WERI-Rb-1 (cell line): ENCODE measurements around the gene SPACA7.

Experiments used
- DNase-seq: peaks from one replicate; pipeline ENCODE4 v3.0.0-alpha.2; 2020
- H3K27ac ChIP-seq: fragments of 250-450 bp; sonication (Bioruptor Pico); 2 replicates; pipeline ENCODE4 v1.5.1; 2020; ENCODE audit warnings: mild to moderate bottlenecking, moderate library complexity
- H3K27me3 ChIP-seq: fragments of 250-450 bp; sonication (Bioruptor Pico); 2 replicates; pipeline ENCODE4 v1.5.1; 2021; ENCODE audit warnings: mild to moderate bottlenecking, low read depth, moderate library complexity; ENCODE audit not compliant: insufficient read depth, severe bottlenecking
- H3K36me3 ChIP-seq: fragments of 250-450 bp; sonication (Bioruptor Pico); 2 replicates; pipeline ENCODE4 v1.5.1; 2020; ENCODE audit warnings: mild to moderate bottlenecking, moderate library complexity
- H3K4me3 ChIP-seq: 2 replicates; pipeline ENCODE4 v1.5.1; 2011; ENCODE audit warnings: low read depth, mild to moderate bottlenecking, control low read depth, low read length
- H3K9me3 ChIP-seq: fragments of 250-450 bp; sonication (Bioruptor Pico); 2 replicates; pipeline ENCODE4 v1.5.1; 2021; ENCODE audit warnings: mild to moderate bottlenecking, moderate library complexity; ENCODE audit not compliant: severe bottlenecking
- TF ChIP-seq, protein P1 (sequence below): IDR thresholded peaks from 2 replicates; pipeline ENCODE4 v1.5.1; 2011; ENCODE audit warnings: low read depth, mild to moderate bottlenecking, control low read depth, inconsistent platforms, low read length

SPACA7 gene

DNA sequence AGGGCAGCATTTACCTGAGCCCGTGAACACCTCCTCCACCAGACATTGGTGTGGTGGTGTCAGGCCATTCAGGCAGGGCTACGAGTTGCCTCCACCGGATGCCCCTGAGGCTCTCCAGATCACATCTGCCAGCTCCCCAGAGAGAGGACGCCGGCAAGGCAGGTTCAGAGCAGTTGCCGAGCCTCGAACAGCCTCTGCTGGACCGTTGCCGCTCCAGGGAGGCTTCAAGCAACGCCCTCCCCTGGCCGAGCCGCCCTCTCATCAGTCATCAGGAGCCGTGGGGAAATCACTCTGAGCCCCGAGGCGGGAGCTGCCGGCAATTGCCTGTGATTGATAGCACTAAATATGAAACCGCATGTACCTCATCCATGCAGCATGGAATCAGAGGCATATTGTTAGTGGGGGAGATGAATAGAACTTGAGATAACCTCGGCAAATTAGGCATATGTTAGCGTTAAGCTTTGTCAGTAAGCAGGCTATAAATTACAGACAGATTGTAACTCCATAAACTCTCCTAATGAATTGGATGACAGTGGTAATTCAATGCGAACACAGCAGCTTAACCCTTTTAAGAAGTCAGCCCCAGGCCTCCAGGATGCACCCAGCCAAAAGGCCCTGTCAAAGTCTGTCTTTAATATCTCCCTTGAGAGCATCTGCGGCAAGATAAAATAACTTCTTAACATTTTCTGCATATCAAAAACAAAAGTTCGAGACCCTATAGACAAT is 29.8 kb upstream of the SPACA7 start:
- H3K36me3 ChIP-seq = no peaks in the 10 kb centered on the region
- DNase-seq = peak; percentile 87
- no peak overlapping the region for H3K27ac ChIP-seq
- peaks cover 26% of the 10 kb centered on the region for H3K9me3 ChIP-seq
- peaks cover 96% of the 10 kb centered on the region for H3K27me3 ChIP-seq
- TF ChIP-seq, protein P1, sequence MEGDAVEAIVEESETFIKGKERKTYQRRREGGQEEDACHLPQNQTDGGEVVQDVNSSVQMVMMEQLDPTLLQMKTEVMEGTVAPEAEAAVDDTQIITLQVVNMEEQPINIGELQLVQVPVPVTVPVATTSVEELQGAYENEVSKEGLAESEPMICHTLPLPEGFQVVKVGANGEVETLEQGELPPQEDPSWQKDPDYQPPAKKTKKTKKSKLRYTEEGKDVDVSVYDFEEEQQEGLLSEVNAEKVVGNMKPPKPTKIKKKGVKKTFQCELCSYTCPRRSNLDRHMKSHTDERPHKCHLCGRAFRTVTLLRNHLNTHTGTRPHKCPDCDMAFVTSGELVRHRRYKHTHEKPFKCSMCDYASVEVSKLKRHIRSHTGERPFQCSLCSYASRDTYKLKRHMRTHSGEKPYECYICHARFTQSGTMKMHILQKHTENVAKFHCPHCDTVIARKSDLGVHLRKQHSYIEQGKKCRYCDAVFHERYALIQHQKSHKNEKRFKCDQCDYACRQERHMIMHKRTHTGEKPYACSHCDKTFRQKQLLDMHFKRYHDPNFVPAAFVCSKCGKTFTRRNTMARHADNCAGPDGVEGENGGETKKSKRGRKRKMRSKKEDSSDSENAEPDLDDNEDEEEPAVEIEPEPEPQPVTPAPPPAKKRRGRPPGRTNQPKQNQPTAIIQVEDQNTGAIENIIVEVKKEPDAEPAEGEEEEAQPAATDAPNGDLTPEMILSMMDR = peak; percentile 35; the same call in 1 of the 2 replicates
- no peak overlapping the region for H3K4me3 ChIP-seq

DNA sequence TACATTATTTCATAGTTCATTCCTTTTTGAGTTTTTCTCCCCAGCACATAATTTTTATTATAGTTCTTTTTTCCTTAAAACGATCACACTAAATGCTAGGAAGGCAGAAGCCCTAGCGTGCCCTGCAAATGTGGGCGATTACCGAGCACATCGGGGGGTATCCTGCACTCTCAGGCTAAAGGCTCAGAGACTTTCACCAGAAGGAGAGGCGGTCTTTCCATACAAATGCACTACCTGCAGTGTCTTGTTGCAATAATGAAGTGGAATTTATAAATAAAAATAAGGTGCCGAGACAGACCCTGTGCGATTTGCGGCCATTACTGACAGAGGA is 29.3 kb upstream of the SPACA7 start:
- Histone ChIP-seq H3K4me3 (no peak overlapping the region), H3K27ac (no peak overlapping the region), H3K27me3 (peaks cover 97% of the 10 kb centered on the region), H3K36me3 (no peaks in the 10 kb centered on the region), H3K9me3 (peaks cover 25% of the 10 kb centered on the region)
- TF ChIP-seq, protein P1 = no peak
- peak; percentile 81 for DNase-seq

DNA sequence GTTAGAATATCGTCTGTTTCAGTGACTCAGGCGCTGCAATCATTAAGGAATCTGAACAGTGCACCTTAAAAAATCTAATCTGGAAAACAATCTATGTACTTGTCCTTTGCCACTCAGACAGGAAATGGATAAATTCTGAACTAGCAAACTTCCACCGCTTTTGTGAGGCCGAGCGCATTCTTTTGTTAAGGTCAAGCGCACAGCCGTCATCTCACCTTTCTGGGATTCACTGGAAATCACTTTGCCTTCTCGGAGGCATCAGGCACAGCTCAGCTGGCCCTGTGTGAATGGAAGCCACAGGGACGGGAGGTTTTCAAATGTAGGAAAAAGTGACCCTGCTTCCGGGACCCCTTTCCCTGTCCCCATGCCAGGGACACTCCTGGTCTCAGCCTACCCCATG is 28.2 kb upstream of the SPACA7 start:
- Histone ChIP-seq H3K27ac (no peak overlapping the region), H3K36me3 (no peaks in the 10 kb centered on the region), H3K9me3 (peaks cover 19% of the 10 kb centered on the region), H3K4me3 (no peak overlapping the region), H3K27me3 (peaks cover 97% of the 10 kb centered on the region)
- no peak for DNase-seq
- TF ChIP-seq, protein P1 = no peak

DNA sequence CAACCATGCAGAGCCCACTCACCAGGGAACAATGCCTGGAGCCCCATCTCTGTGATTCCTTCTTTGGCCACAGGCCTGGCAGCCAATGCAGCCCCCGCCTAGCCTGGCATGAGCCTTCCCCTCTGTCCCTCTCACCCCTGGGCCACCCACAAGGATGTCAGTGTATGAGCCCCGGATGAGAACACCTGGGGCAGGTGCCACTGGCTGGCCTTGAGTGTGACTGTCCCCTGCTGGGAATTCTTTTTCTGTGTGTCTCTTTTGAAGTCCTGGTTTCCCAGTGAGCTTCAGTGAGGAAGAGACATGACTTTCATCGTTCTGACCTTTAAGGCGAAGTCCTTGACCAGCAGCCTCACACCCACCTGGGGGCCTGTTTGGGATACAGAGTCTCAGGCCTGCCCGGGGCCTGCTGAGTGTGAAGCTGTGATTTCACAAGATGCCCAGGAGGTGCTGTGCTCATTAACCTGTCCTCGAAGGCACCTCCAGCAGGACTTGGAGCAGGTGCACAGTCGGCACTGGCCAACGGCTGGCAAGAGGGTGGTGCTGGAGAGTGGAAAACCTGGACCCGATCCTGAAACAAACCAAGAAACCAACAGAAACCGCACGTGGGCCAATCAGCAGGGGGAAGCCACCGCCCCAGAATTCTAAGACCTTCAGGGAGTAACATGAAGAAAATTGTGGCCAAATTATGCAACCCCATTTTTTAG is 27.4 kb upstream of the SPACA7 start:
- no peaks in the 10 kb centered on the region for H3K36me3 ChIP-seq
- H3K27me3 ChIP-seq = peaks cover 97% of the 10 kb centered on the region
- TF ChIP-seq, protein P1 = no peak
- no peak overlapping the region for H3K27ac ChIP-seq
- DNase-seq = no peak
- no peak overlapping the region for H3K4me3 ChIP-seq
- H3K9me3 ChIP-seq = peaks cover 10% of the 10 kb centered on the region

DNA sequence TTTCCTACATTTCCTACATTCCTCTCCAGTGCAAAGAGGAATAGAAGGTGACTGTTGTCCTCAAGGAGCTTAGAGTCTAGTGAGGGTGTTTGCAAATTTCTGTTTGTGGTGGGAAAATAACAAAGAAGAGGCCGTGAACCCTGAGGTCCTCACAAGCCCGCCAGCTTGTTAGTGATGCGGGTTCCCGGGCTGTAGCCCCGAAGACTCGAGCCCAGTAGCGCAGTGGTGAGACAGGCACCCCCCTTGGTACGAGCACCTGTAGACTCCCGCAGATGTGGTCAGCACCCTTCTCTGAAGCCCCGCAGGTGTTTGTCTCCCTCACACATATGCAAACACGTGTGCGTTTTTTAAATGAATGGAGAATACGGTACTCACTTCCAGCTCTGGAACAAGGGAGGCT is 26.5 kb upstream of the SPACA7 start:
- TF ChIP-seq, protein P1 = no peak
- peaks cover 97% of the 10 kb centered on the region for H3K27me3 ChIP-seq
- H3K36me3 ChIP-seq = no peaks in the 10 kb centered on the region
- no peak overlapping the region for H3K4me3 ChIP-seq
- no peak overlapping the region for H3K27ac ChIP-seq
- DNase-seq = no peak
- H3K9me3 ChIP-seq = peaks cover 6% of the 10 kb centered on the region
